A673 (cell line): ENCODE measurements around the gene UVRAG. TPM values are rescaled to one million over a fixed set of nuclear protein-coding genes. Genes with fewer than 3 reads are reported as not detected.

Experiments used
- BruUV-seq: library from RNA; stranded (reverse); fragments of 400-500 nt; replicated peaks from 2 replicates; lab custom pipeline; 2021; lab: Mats Ljungman, UMichigan
- CTCF ChIA-PET: fragments of 300-600 bp; sonication (Branson Sonifier 250); formaldehyde crosslinking; loops from one replicate; lab custom pipeline; 2022; ENCODE audit warnings: antibody characterized with exemption; lab: Charles Lee
- POLR2A ChIA-PET: fragments of 300-600 bp; sonication (Branson Sonifier 250); formaldehyde crosslinking; loops from one replicate; lab custom pipeline; 2022; ENCODE audit warnings: antibody characterized with exemption; ENCODE audit not compliant: low non-redundant PET; lab: Charles Lee
- DNase-seq: peaks from one replicate; pipeline ENCODE4 v3.0.0-alpha.2; 2015; ENCODE audit warnings: low spot score
- H3K27ac ChIP-seq: fragments of 200-600 bp; sonication (generic); 2 replicates; pipeline ENCODE4 v1.5.1; 2016; ENCODE audit warnings: mixed run types, low read depth, mild to moderate bottlenecking, mixed read lengths, antibody characterized with exemption, low read length; ENCODE audit not compliant: poor library complexity, severe bottlenecking
- H3K27me3 ChIP-seq: fragments of 200-600 bp; sonication (generic); replicated peaks from 2 replicates; pipeline ENCODE4 v1.6.1; 2017; ENCODE audit warnings: mixed run types, low read depth, mild to moderate bottlenecking, mixed read lengths, antibody characterized with exemption, low read length; ENCODE audit not compliant: insufficient read depth, poor library complexity
- H3K36me3 ChIP-seq: fragments of 200-600 bp; sonication (generic); 2 replicates; pipeline ENCODE4 v1.6.1; 2016; ENCODE audit warnings: mixed run types, mild to moderate bottlenecking, mixed read lengths, antibody characterized with exemption, low read length; ENCODE audit not compliant: insufficient read depth, poor library complexity, severe bottlenecking
- H3K4me1 ChIP-seq: fragments of 200-600 bp; sonication (generic); 2 replicates; pipeline ENCODE4 v1.6.1; 2017; ENCODE audit warnings: mixed run types, mild to moderate bottlenecking, mixed read lengths, antibody characterized with exemption, low read length; ENCODE audit not compliant: insufficient read depth, poor library complexity, severe bottlenecking
- H3K4me3 ChIP-seq: fragments of 200-600 bp; sonication (generic); 2 replicates; pipeline ENCODE4 v1.5.1; 2016; ENCODE audit warnings: low read depth, mixed run types, mild to moderate bottlenecking, mixed read lengths, low read length; ENCODE audit not compliant: poor library complexity, severe bottlenecking
- H3K9me3 ChIP-seq: fragments of 200-600 bp; sonication (generic); 2 replicates; pipeline ENCODE4 v1.6.1; 2016; ENCODE audit warnings: mixed run types, low read depth, mild to moderate bottlenecking, mixed read lengths, antibody characterized with exemption, low read length; ENCODE audit not compliant: poor library complexity, severe bottlenecking
- EZH2 ChIP-seq: fragments of 200-600 bp; sonication (generic); IDR thresholded peaks from 2 replicates; pipeline ENCODE4 v1.6.1; 2017; ENCODE audit warnings: borderline replicate concordance, low read depth, mild to moderate bottlenecking, mixed read lengths, antibody characterized with exemption, low read length; ENCODE audit not compliant: poor library complexity, severe bottlenecking
- intact Hi-C: fragments of 100-400 bp; cut with micrococcal nuclease; formaldehyde crosslinking; loops from one replicate; pipeline ENCODE4 v1.10.0; 2022; ENCODE audit not compliant: unreplicated experiment
- total RNA-seq: library from RNA; stranded (reverse); gene quantifications from 2 replicates; pipeline ENCODE4 v1.2.3, GENCODE V29; 2021
- TF ChIP-seq, protein P1 (sequence below): fragments of 300-800, 200-600 bp; sonication (generic); conservative IDR thresholded peaks from 2 replicates; pipeline ENCODE4 v1.5.1; 2017; ENCODE audit warnings: low read depth, mild to moderate bottlenecking, antibody characterized with exemption, low read length, moderate library complexity, mixed read lengths

UVRAG gene
- total RNA-seq, 1 experiment from 2014 or later = 21.1 TPM

DNA sequence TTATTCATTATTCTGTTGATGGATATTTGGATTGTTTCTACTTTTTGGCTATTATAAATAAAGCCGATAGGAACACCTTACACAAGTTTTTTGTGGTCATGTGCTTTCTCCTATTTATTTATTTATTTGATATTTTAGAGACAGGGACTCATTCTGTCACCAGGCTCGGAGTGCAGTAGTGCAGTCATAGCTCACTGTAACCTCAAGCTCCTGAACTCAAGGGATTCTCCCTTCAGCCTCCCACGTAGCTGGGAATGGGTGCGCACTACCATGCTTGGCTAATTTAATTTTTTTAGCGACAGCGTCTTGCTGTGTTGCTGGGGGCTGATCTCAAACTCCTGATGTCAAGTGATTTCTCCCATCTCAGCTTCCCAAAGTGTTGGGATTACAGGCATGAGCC is 135.1 kb downstream of the UVRAG start:
- BruUV-seq = no TSS peak
- POLR2A ChIA-PET = interaction anchor here (0.7 kb wide), 1 partner anchor 10 kb away, joined by 5 read pairs; no protein-coding TSS in a partner anchor

DNA sequence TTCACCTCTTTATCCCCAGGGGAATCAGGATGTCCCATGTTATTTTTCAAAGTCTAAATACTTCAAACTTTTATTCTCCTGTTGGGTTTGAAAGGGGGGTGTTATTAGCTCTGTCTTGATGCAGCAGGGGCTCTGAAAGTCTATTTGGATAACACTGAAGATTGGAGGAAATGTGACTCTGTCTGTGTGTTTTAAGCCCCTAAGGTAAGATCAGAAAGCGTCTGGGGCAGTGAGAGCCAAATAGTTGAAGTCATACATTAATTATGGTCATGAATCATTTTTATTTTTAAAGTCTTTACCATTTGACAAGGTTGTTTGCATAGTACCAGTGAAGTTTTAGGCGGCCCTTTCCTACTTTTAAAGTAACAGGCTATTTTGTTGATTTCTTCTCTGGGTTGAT is 139.0 kb downstream of the UVRAG start:
- no peaks in the 10 kb centered on the region for H3K9me3 ChIP-seq

More for the DNA sequence above, 135.1 kb downstream of the UVRAG start:
- intact Hi-C loops = no loop called here
- Histone ChIP-seq H3K36me3 (no peaks in the 10 kb centered on the region), H3K27ac (no peak overlapping the region), H3K4me3 (no peak overlapping the region), H3K27me3 (no peaks in the 10 kb centered on the region), H3K4me1 (peaks cover 22% of the 10 kb centered on the region), H3K9me3 (no peaks in the 10 kb centered on the region)
- no peak for DNase-seq
- CTCF ChIA-PET = no interaction called here
- TF ChIP-seq EZH2 = no peak
- TF ChIP-seq, protein P1, sequence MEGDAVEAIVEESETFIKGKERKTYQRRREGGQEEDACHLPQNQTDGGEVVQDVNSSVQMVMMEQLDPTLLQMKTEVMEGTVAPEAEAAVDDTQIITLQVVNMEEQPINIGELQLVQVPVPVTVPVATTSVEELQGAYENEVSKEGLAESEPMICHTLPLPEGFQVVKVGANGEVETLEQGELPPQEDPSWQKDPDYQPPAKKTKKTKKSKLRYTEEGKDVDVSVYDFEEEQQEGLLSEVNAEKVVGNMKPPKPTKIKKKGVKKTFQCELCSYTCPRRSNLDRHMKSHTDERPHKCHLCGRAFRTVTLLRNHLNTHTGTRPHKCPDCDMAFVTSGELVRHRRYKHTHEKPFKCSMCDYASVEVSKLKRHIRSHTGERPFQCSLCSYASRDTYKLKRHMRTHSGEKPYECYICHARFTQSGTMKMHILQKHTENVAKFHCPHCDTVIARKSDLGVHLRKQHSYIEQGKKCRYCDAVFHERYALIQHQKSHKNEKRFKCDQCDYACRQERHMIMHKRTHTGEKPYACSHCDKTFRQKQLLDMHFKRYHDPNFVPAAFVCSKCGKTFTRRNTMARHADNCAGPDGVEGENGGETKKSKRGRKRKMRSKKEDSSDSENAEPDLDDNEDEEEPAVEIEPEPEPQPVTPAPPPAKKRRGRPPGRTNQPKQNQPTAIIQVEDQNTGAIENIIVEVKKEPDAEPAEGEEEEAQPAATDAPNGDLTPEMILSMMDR = no peak

DNA sequence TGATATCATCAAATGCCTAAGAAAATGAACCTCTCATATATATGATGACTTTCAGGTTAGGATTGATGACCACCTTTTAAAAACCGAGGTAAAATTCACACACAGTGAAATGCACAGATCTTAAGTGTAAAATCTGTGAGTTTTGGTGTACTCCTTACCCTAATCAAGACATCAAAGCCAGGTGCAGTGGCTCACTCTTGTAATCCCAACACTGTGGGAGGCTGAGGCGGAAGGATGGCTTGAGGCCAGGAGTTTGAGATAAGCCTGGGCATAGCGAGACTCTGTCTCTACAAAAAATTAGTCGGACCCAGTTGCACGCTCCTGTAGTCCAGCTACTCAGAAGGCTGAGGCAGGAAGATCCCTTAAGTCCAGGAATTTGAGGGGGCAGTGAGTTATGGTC is 140.4 kb downstream of the UVRAG start:
- Histone ChIP-seq H3K36me3 (no peaks in the 10 kb centered on the region), H3K4me1 (no peaks in the 10 kb centered on the region), H3K4me3 (no peak overlapping the region), H3K9me3 (no peaks in the 10 kb centered on the region), H3K27me3 (no peaks in the 10 kb centered on the region), H3K27ac (no peak overlapping the region)
- ChIA-PET POLR2A (no interaction called here), CTCF (no interaction called here)
- BruUV-seq = no TSS peak
- no peak for DNase-seq
- intact Hi-C loops = no loop called here
- no peak for TF ChIP-seq EZH2
- TF ChIP-seq, protein P1 = no peak

More for the DNA sequence above, 139.0 kb downstream of the UVRAG start:
- CTCF ChIA-PET = no interaction called here
- H3K27ac ChIP-seq = no peak overlapping the region
- BruUV-seq = no TSS peak
- H3K4me3 ChIP-seq = no peak overlapping the region
- POLR2A ChIA-PET = no interaction called here
- H3K4me1 ChIP-seq = no peaks in the 10 kb centered on the region
- H3K36me3 ChIP-seq = no peaks in the 10 kb centered on the region
- intact Hi-C loops = no loop called here
- DNase-seq = no peak
- H3K27me3 ChIP-seq = no peaks in the 10 kb centered on the region
- no peak for TF ChIP-seq EZH2
- TF ChIP-seq, protein P1 = no peak
